Measurements from ENCODE around the gene ARSK. TPM values are rescaled to one million over a fixed set of nuclear protein-coding genes. Genes with fewer than 3 reads are reported as not detected.
A peak's percentile ranks its signal among the peaks of the same experiment; 100 is the strongest.

ARSK gene
- total and polyA plus RNA-seq, 2 of the 13 experiments (the other 11 are each of a cell fraction or from before 2014, with no cell fraction given) = 7.9 TPM

- TF ChIP-seq ZNF235 (CRISPR knock-in tag; IDR thresholded peaks at IDR 0.05; ENCODE audit: borderline replicate concordance) = no peak
- TF ChIP-seq ELF3 (CRISPR knock-in tag; IDR thresholded peaks at IDR 0.05) = peak; percentile 39; the same call in 1 of the 2 replicates
- TF ChIP-seq ZNF318 (CRISPR knock-in tag; IDR thresholded peaks at IDR 0.05) = no peak
- no peak for TF ChIP-seq ZNF768 (CRISPR knock-in tag; IDR thresholded peaks at IDR 0.05)
- no peak for TF ChIP-seq CHD2 (IDR thresholded peaks at IDR 0.05; ENCODE audit: low read depth, low read length)
- TF ChIP-seq GRHL1 (CRISPR knock-in tag; conservative IDR thresholded peaks at IDR 0.05) = no peak
- TF ChIP-seq ZNF543 (CRISPR knock-in tag; IDR thresholded peaks at IDR 0.05) = no peak
- no peak for TF ChIP-seq ZNF749 (CRISPR knock-in tag; IDR thresholded peaks at IDR 0.05; ENCODE audit: borderline replicate concordance)
- TF ChIP-seq NR2F1 (CRISPR knock-in tag; IDR thresholded peaks at IDR 0.05) = no peak
- TF ChIP-seq TGIF2 (CRISPR knock-in tag; IDR thresholded peaks at IDR 0.05) = no peak
- TF ChIP-seq ZNF646 (CRISPR knock-in tag; IDR thresholded peaks at IDR 0.05) = no peak
- TF ChIP-seq CCAR2 (optimal IDR thresholded peaks at IDR 0.05; ENCODE audit: low read depth, low read length) = no peak
These were observed 89.6 kb downstream of the ARSK start (continued) for GRCh38 chr5:95644351-95645042.

All from HepG2 (cell line).